Panc1 (cell line): Measurements from ENCODE around the gene HID1. TPM values are rescaled to one million over a fixed set of nuclear protein-coding genes. Genes with fewer than 3 reads are reported as not detected.
A peak's percentile ranks its signal among the peaks of the same experiment; 100 is the strongest.

ENCODE experiments used
- ATAC-seq: fragments of 200-7000 bp; cut with Tn5 transposase; 2 replicates; pipeline ENCODE4 v1.9.1; 2020; ENCODE audit warnings: mild to moderate bottlenecking, moderate library complexity
- BruUV-seq: library from RNA; stranded (reverse); fragments of 400-500 nt; replicated peaks from 2 replicates; lab custom pipeline; 2021; lab: Mats Ljungman, UMichigan
- CTCF ChIA-PET: fragments of 300-600 bp; sonication (Branson Sonifier 250); formaldehyde crosslinking; loops from one replicate; lab custom pipeline; 2022; ENCODE audit warnings: antibody characterized with exemption; lab: Charles Lee
- POLR2A ChIA-PET: fragments of 300-600 bp; sonication (Branson Sonifier 250); formaldehyde crosslinking; loops from one replicate; lab custom pipeline; 2022; ENCODE audit warnings: antibody characterized with exemption; lab: Charles Lee
- DNase-seq: peaks from one replicate; pipeline ENCODE4 v3.0.0-alpha.2; 2010; ENCODE audit warnings: low read depth, low spot score
- H3K27ac ChIP-seq: 2 replicates; pipeline ENCODE4 v1.5.1; 2011; ENCODE audit warnings: mild to moderate bottlenecking, low read length, inconsistent platforms
- H3K27me3 ChIP-seq: fragments of 200-500 bp; sonication (Bioruptor generic); 2 replicates; pipeline ENCODE4 v1.6.0; 2014; ENCODE audit warnings: low read length, inconsistent platforms; ENCODE audit not compliant: control insufficient read depth, insufficient read depth
- H3K36me3 ChIP-seq: fragments of 200-500 bp; sonication (Bioruptor generic); 2 replicates; pipeline ENCODE4 v1.5.1; 2014; ENCODE audit warnings: inconsistent platforms, mild to moderate bottlenecking, low read length, moderate library complexity; ENCODE audit not compliant: control insufficient read depth, insufficient read depth
- H3K4me1 ChIP-seq: 2 replicates; pipeline ENCODE4 v1.5.1; 2011; ENCODE audit warnings: inconsistent platforms, mild to moderate bottlenecking, low read length, moderate library complexity; ENCODE audit not compliant: control insufficient read depth, insufficient read depth
- H3K4me3 ChIP-seq, 2 experiments: 2 replicates each; pipeline ENCODE4 v1.5.1; 2011 to 2012; ENCODE audit warnings: low read depth in 2 of 2, low read length in 2 of 2, mild to moderate bottlenecking in 2 of 2, inconsistent platforms in 1 of 2, moderate library complexity in 1 of 2
- H3K9me3 ChIP-seq: fragments of 200-500 bp; sonication (Bioruptor generic); 2 replicates; pipeline ENCODE4 v1.5.1; 2014; ENCODE audit warnings: low read depth, mild to moderate bottlenecking, inconsistent platforms, low read length, moderate library complexity; ENCODE audit not compliant: control insufficient read depth, insufficient read depth
- CTCF ChIP-seq: fragments of 450-650 bp; IDR thresholded peaks from 2 replicates; pipeline ENCODE4 v1.5.1; 2017; ENCODE audit warnings: mild to moderate bottlenecking
- POLR2AphosphoS5 ChIP-seq: IDR thresholded peaks from 2 replicates; pipeline ENCODE4 v1.6.1; 2012; ENCODE audit warnings: mild to moderate bottlenecking, low read depth, low read length, moderate library complexity
- REST ChIP-seq, 2 experiments: IDR thresholded peaks; 2 replicates each; pipeline ENCODE4 v1.6.1; 2011 to 2012; ENCODE audit warnings: low read depth in 2 of 2, control low read depth in 1 of 2, low read length in 1 of 2, mild to moderate bottlenecking in 1 of 2, moderate library complexity in 1 of 2; ENCODE audit not compliant: insufficient read depth in 1 of 2
- SIN3A ChIP-seq: IDR thresholded peaks from 2 replicates; pipeline ENCODE4 v1.6.1; 2012; ENCODE audit warnings: low read depth, mild to moderate bottlenecking, low read length, moderate library complexity, borderline replicate concordance; ENCODE audit not compliant: insufficient read depth
- TCF7L2 ChIP-seq: IDR thresholded peaks from 2 replicates; pipeline ENCODE4 v1.6.1; 2011; ENCODE audit warnings: mild to moderate bottlenecking, low read depth, low read length, inconsistent platforms
- in situ Hi-C: cut with HindIII; loops from 2 replicates; pipeline ENCODE4 v1.10.0; 2016; ENCODE audit warnings: low sequenced_read_pairs, low pct_unique_long_range_greater_than_20kb
- intact Hi-C: fragments of 100-400 bp; cut with micrococcal nuclease; formaldehyde crosslinking; loops from one replicate; pipeline ENCODE4 v1.10.0; 2022; ENCODE audit not compliant: unreplicated experiment
- total RNA-seq: library from RNA; stranded (reverse); gene quantifications from one replicate; pipeline ENCODE4 v1.2.1, GENCODE V29; 2021; ENCODE audit not compliant: unreplicated experiment

HID1 gene
- total RNA-seq, 1 experiment from 2014 or later, result 10.9 TPM

- no TSS peak for BruUV-seq
- CTCF ChIA-PET, result no interaction called here
- POLR2A ChIA-PET, result interaction anchor here (0.7 kb wide), 1 partner anchor 41 kb away, joined by 15 read pairs; no protein-coding TSS in a partner anchor
- no peaks in the 10 kb centered on the region for H3K4me1 ChIP-seq
- in situ Hi-C loops (no loop called here), intact Hi-C loops (no loop called here)
- H3K27me3 ChIP-seq, result peaks cover 13% of the 10 kb centered on the region; the same call in 1 of the 2 replicates
- no peak within 1 kb of the TSS for H3K27ac ChIP-seq
- H3K4me3 ChIP-seq, result no peak within 1 kb of the TSS
- no peaks in the 10 kb centered on the region for H3K36me3 ChIP-seq
- peak; percentile 60 for ATAC-seq
- TF ChIP-seq TCF7L2, result no peak
- no peak for TF ChIP-seq CTCF
- TF ChIP-seq SIN3A, result no peak
- no peak for TF ChIP-seq REST (IDR thresholded peaks at IDR 0.05; ENCODE audit: insufficient read depth in 1 of 2, low read depth in 2 of 2, low read length in 1 of 2)
- no peak for TF ChIP-seq POLR2AphosphoS5
- H3K9me3 ChIP-seq, result no peaks in the 10 kb centered on the region
- no peak for DNase-seq
These were observed 36.7 kb downstream of the HID1 start, which contains the start of gene OTOP3 for GRCh38 chr17:74935585-74936469. TSS of gene OTOP3 (plus strand) at chr17:74935898. CDS start at chr17:74935922, 24 bp downstream.

- intact Hi-C loops (no loop called here), in situ Hi-C loops (no loop called here)
- Histone ChIP-seq H3K27ac (no peak overlapping the region), H3K4me3 (no peak overlapping the region), H3K27me3 (peaks cover 13% of the 10 kb centered on the region; the same call in 1 of the 2 replicates), H3K9me3 (no peaks in the 10 kb centered on the region), H3K36me3 (no peaks in the 10 kb centered on the region), H3K4me1 (no peaks in the 10 kb centered on the region)
- ATAC-seq (no peak), DNase-seq (no peak)
- no TSS peak for BruUV-seq
- TF ChIP-seq SIN3A, result no peak
- no peak for TF ChIP-seq POLR2AphosphoS5
- no peak for TF ChIP-seq CTCF
- no peak for TF ChIP-seq TCF7L2
- no peak for TF ChIP-seq REST (IDR thresholded peaks at IDR 0.05; ENCODE audit: insufficient read depth in 1 of 2, low read depth in 2 of 2, low read length in 1 of 2)
- POLR2A ChIA-PET, result no interaction called here
- CTCF ChIA-PET, result no interaction called here
These were observed 37.5 kb downstream of the HID1 start for GRCh38 chr17:74935048-74935447.
